Thyroid gland (tissue), 4 donors: ENCODE data around the gene PARL. TPM values are rescaled to one million over a fixed set of nuclear protein-coding genes. Genes with fewer than 3 reads are reported as not detected.

Source experiments
- DNase-seq, 2 donors: peaks; one replicate each; pipeline ENCODE4 v3.0.0-alpha.2; 2019
- H3K27ac ChIP-seq, 3 donors: fragments of 200-600 bp; sonication (generic); 1 replicate in 2 of 3; 2 replicates in 1 of 3; pipeline ENCODE4 v1.5.1; 2016 to 2019; ENCODE audit warnings: mild to moderate bottlenecking in 1 of 3, moderate library complexity in 1 of 3
- H3K27me3 ChIP-seq: fragments of 200-600 bp; sonication (generic); one replicate; pipeline ENCODE4 v1.5.1; 2019
- H3K36me3 ChIP-seq, 2 donors: fragments of 200-600 bp; sonication (generic); one replicate each; pipeline ENCODE4 v1.5.1; 2016 to 2019
- H3K4me1 ChIP-seq, 2 donors: fragments of 200-600 bp; sonication (generic); one replicate each; pipeline ENCODE4 v1.5.1; 2017 to 2019
- H3K4me3 ChIP-seq, 3 donors: fragments of 200-600 bp; sonication (generic); replicated peaks in 1 of 3; 1 replicate in 2 of 3; 2 replicates in 1 of 3; pipeline ENCODE4 v1.5.1; 2016; ENCODE audit warnings: mild to moderate bottlenecking in 1 of 3
- H3K9me3 ChIP-seq: fragments of 200-600 bp; sonication (generic); one replicate; pipeline ENCODE4 v1.5.1; 2017
- CTCF ChIP-seq, 6 experiments: fragments of 200-600 bp in 3 of 6; fragments of 450-650 bp in 3 of 6; sonication (generic) in 3 of 6; IDR thresholded peaks; one replicate each; pipeline ENCODE4 v1.5.1; 2016 to 2019; ENCODE audit warnings: antibody characterized with exemption in 6 of 6, mild to moderate bottlenecking in 2 of 6, inconsistent platforms in 1 of 6, moderate library complexity in 1 of 6
- POLR2A ChIP-seq, 2 donors: fragments of 450-650 bp; IDR thresholded peaks; one replicate each; pipeline ENCODE4 v1.6.1; 2017; ENCODE audit warnings: antibody characterized with exemption in 2 of 2, mild to moderate bottlenecking in 2 of 2, moderate library complexity in 1 of 2
- WGBS, 2 donors: methylation state at CpG; one replicate each; pipeline ENCODE4 v1.1.5; 2017; 5-methylcytosine and 5-hydroxymethylcytosine counted together
- intact Hi-C: fragments of 100-400 bp; cut with DNase I; formaldehyde crosslinking; loops from one replicate; pipeline ENCODE4 v1.15.1; 2023
- total RNA-seq, 4 donors: library from RNA; depleted of rRNA; stranded (reverse); fragments of >200 nt; gene quantifications; one replicate each; pipeline ENCODE4 v1.2.3, GENCODE V29; 2016

Gene PARL
- total RNA-seq, 4 donors from 2014 or later = 33.8 to 52.0 (median 42.6) TPM

GRCh38 chr3:183906234-183906921, 21.7 kb upstream of the PARL start:
- WGBS, 2 donors = 82 to 87% methylated on average over 13 of the region's 13 CpGs

GRCh38 chr3:183904833-183905780, 20.4 kb upstream of the PARL start:
- TF ChIP-seq CTCF (IDR thresholded peaks at IDR 0.05) (no peak), POLR2A (IDR thresholded peaks at IDR 0.05) (no peak)
- no peak overlapping the region for H3K4me3 ChIP-seq
- no peaks in the 10 kb centered on the region for H3K36me3 ChIP-seq
- H3K4me1 ChIP-seq = no peaks in the 10 kb centered on the region
- DNase-seq = peak; percentile 8 to 10
- 74 to 77% methylated on average over 6 to 7 of the region's 14 CpGs for WGBS, 2 donors
- no peak overlapping the region for H3K27ac ChIP-seq
- intact Hi-C loops = no loop called here
- no peaks in the 10 kb centered on the region for H3K27me3 ChIP-seq
- H3K9me3 ChIP-seq = no peaks in the 10 kb centered on the region

More at GRCh38 chr3:183906234-183906921, 21.7 kb upstream of the PARL start:
- Histone ChIP-seq H3K27me3 (no peaks in the 10 kb centered on the region), H3K36me3 (no peaks in the 10 kb centered on the region), H3K4me3 (no peak overlapping the region), H3K4me1 (no peaks in the 10 kb centered on the region), H3K27ac (no peak overlapping the region), H3K9me3 (no peaks in the 10 kb centered on the region)
- DNase-seq = no peak
- intact Hi-C loops = no loop called here
- TF ChIP-seq POLR2A (IDR thresholded peaks at IDR 0.05) (no peak), CTCF (IDR thresholded peaks at IDR 0.05) (no peak)

- Histone ChIP-seq H3K36me3 (no peaks in the 10 kb centered on the region), H3K9me3 (no peaks in the 10 kb centered on the region), H3K27me3 (no peaks in the 10 kb centered on the region), H3K4me3 (no peak overlapping the region), H3K4me1 (no peaks in the 10 kb centered on the region), H3K27ac (no peak overlapping the region)
- 63 to 71% methylated on average over 11 of the region's 11 CpGs for WGBS, 2 donors
- intact Hi-C loops = loop anchor here (5.0 to 10.0 kb wide), 3 partner anchors 247 to 394 kb away; partner anchors contain the start of genes ALG3 and EEF1AKMT4
- DNase-seq = no peak
- TF ChIP-seq CTCF (IDR thresholded peaks at IDR 0.05) = no peak
These were observed 13.3 kb upstream of the PARL start for GRCh38 chr3:183898028-183898431.

GRCh38 chr3:183897606-183898005, 12.9 kb upstream of the PARL start:
- DNase-seq = no peak
- Histone ChIP-seq H3K27ac (no peak overlapping the region), H3K36me3 (no peaks in the 10 kb centered on the region), H3K4me3 (no peak overlapping the region), H3K27me3 (no peaks in the 10 kb centered on the region), H3K4me1 (no peaks in the 10 kb centered on the region), H3K9me3 (no peaks in the 10 kb centered on the region)
- intact Hi-C loops = loop anchor here (2.0 to 10.0 kb wide), 4 partner anchors 119 to 395 kb away; partner anchors contain the start of genes ABCC5, ALG3 and EEF1AKMT4
- TF ChIP-seq CTCF (IDR thresholded peaks at IDR 0.05) (no peak), POLR2A (IDR thresholded peaks at IDR 0.05) (no peak)
- WGBS, 2 donors = 77 to 79% methylated on average over 4 of the region's 4 CpGs
